HG03135 (cell line): Measurements from ENCODE around the gene ETV6.
"Not testable (repeated sequence)": the region's sequence is repeated elsewhere in the genome, so short reads cannot be mapped to it uniquely, and the experiment has no call there.

Experiments
- ATAC-seq: cut with Tn5 transposase; IDR thresholded peaks from one replicate; pipeline ENCODE4 v1.9.1; 2021; ENCODE audit warnings: mild to moderate bottlenecking, moderate library complexity; ENCODE audit not compliant: unreplicated experiment

Gene ETV6

GRCh38 chr12:11666131-11667050, 16.9 kb downstream of the ETV6 start:
- no peak for ATAC-seq

DNA sequence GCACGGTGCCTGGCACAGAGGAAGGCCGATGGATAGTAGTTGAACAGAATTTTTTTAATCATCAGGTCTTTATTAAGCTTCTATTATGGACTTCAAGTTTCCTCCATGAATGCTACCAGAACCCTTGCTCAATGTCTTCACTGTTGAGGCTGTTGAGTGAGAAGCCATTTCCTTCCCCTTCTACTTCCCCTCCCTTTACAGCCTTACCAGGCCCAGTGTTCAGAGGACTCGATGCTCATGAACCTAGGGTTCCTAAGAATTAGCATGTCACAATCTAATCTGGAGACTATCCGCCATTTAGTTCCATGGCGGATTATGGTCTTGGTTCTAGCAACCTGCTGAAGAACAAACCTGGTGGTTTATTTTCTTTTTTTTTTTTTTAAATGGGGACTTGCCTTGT, 17.7 kb downstream of the ETV6 start:
- no peak for ATAC-seq

DNA sequence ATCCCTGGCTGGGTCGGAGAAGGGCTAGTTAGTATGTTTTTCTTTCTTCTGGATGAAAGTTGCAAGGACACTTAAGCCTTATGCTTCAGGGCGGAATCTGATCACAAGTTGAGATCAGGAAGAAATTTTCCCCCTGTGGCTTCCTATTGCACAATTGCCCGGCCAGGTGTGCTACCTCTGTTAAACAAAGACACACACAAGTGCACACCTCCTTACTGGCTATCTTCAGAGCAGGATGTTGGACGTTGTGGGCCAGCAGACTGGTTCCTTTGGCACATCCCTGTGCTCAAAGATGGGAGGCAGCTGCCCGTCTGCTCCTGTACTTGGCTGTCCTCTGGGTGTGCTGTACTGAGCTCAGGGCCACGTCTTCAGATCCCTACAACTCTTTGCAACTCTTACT, 19.1 kb downstream of the ETV6 start:
- no peak for ATAC-seq

DNA sequence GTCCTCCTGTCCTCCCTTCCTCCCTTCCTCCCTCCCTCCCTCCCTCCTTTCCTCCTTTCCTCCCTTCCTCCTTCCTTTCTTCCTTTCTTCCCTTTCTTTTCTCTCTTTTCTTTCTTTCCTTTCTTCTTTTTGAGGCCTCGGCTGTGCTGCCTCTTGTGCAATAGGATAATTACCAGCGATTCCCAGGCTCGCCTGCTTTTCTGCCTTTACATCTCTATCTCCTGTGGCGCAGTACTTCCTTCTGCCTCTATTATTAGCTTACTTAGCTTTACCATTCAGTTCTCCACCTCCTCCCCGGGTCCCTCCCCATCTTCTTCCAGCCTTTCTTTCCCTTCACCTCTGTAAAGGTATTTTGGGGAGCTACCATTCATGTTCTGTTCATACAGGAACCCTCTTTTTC, 19.9 kb downstream of the ETV6 start:
- no peak for ATAC-seq

DNA sequence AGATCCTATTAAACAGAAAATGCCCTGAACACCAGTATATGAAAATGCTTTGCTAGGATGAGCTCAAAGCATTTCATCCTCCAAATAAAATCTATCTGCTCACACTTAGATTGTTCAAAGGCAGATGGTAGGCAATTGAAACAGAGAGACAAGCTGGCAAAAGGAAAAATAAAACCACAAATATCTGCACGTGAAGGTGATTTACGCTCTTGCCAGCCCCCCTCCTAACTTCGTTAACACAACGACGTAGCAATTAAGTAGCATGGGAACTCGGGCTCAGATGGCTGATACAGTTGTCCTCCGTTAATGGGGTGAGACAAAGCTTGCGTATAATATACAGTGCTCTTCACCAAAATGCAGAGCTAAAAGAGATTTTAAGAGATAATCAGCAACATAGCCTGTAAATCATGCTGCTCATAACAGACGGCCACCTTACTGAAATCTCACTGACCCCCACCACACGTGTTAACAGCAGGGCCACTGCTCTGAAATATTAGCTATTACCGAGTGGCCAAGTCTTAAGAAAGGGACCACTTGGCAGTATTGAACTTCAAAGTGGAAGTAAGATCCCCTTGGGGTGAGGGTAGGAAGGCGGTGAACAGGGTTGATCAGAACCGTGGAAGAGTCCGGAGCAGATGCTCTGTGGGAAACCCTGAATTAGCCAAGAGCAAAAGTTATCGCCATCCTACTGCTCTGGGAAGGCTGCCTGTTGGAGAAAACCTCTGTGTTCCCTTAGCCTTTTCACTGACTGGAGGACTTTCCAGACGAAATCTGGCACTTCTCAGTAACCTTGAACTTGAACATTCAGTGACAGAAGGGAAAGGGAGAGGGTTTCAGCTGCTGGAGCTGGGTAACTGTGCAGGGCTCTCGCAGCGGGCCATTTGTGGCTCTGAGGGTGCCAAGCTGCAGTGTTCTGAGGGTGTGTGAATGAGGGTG, 23.1 kb downstream of the ETV6 start:
- no peak for ATAC-seq

DNA sequence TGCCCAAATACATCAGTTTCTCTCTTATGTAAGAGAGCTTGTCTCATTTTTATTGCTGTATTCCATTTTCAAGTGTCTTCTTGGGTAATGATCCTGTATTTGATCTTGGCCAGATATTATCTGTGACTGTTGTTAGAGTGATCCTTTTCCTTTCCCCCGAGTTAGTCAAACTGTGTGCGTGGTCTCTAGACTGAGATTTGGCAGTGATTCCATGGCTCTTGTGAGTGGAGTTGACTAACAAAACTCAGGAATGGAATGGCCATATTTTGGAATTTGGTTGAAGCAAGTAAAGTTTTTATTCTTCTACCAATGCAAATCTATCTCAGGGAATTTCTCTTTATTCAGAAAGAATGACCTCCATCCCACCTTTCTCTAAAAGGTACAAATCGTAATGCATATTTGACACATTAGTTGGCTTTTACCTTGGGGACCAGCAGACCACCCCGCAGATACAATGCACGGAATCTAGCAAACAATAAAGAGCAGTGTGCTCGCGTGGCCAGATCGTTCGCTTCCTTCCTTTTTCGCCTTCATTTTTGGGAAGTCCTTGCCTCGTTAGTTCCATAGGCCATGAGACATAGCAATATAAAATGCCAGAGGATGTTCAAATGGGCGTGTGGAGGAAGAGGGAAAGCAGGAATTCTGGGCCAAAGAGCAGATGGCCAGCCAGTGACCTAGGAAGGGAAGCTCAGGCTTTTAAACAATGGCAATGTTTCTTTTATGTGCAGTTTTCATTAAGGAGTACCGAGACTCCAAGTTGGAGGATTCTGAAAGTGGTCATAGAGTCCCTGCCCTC, 24.4 kb downstream of the ETV6 start:
- no peak for ATAC-seq

DNA sequence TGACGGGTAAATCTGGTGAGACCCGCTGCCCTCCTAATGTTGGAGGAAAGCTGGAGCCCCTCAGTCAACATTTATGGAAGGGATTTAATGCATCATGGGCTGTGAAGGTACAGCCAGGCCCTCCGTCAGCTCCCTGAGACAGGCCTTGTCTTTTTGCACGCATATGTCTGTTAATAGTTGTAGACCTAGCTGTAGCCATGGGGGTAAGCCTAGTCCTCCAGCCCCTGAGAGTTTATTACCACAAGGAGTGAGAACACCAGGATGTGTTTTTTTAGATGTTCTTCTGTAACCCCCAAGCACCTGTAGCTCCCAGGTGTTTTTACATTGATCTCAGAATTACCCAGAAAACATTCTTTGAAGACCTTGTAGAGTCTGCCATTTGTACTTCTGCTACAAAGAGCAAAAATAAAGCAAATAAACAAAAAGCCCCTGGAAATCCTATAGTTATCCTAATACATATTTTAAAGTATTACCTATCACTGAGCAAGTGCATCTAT, 25.5 kb downstream of the ETV6 start:
- no peak for ATAC-seq

DNA sequence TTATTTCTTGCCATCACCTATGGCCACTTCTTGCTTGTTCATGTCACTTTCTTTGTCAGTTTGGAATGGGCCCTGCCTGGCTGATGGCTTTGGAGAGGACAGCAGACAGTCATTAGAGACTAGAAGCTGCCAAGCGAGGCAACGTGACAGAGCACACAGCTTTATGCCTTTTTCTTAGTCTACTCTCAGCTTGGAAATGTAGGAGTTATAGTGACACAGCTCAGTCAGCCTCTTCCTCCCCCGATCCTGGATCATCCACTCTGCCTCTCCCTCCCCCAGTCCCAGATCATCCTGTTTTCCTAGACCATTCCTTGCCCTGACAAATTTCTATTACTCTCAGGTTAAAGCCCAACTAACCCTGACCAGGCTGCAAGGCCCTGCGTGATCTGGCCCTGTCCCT, 26.6 kb downstream of the ETV6 start:
- no peak for ATAC-seq

DNA sequence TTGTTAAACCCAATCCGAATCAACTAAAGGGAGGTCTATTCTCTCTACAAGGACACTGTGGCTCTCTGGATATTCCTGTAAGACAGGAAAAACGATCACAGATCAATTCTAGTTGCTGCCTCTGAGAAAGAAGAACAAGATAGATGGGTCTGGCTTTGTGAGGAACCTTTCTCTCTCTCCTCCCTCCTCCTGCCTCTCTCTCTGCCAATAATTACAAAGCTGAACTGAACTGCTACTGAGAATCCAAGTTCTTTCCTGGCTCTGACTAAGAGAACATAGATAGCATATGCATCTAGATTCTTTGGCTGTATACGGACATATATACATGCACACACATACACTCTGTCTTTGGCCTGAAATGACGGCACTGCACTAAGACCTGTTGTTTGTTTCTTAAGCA, 27.6 kb downstream of the ETV6 start:
- no peak for ATAC-seq

GRCh38 chr12:11677752-11678151, 28.3 kb downstream of the ETV6 start:
- no peak for ATAC-seq

GRCh38 chr12:11678781-11679180, 29.3 kb downstream of the ETV6 start:
- no peak for ATAC-seq

GRCh38 chr12:11681207-11681606, 31.7 kb downstream of the ETV6 start:
- ATAC-seq = no peak

DNA sequence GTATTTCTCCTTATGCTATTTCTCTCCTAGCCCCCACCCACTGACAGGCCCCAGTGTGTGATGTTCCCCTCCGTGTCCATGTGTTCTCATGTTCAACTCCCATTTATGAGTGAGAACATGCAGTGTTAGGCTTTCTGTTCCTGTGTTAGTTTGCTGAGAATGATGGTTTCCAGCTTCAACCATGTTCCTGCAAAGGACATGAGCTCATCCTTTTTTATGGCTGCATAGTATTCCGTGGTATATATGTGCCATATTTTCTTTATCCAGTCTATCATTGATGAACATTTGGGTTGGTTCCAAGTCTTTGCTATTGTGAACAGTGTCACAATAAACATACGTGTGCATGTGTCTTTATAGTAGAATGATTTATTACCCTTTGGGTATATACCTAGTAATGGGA, 32.2 kb downstream of the ETV6 start:
- not testable (repeated sequence) for ATAC-seq

GRCh38 chr12:11684393-11684792, 34.9 kb downstream of the ETV6 start:
- no peak for ATAC-seq

DNA sequence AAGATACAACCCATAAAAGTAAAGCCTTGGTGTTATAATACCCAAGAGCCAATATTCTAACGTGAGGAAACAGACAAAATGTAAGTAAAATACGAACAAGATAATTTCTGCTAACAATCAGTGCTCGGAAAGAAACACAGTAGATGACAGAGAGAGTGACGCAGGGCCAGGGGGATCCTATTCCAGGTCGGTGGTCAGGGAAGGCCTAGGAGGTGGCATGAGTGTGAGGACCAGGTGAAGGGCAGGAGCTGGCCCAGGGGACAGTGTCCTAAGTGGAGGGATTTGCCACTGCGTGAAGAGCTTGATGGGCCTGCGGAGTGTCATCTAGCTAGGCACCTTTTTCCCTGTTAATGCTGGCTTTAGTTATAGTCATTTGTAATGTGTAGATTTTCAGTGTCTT, 35.3 kb downstream of the ETV6 start:
- ATAC-seq = no peak

GRCh38 chr12:11685316-11685715, 35.8 kb downstream of the ETV6 start:
- ATAC-seq = no peak

DNA sequence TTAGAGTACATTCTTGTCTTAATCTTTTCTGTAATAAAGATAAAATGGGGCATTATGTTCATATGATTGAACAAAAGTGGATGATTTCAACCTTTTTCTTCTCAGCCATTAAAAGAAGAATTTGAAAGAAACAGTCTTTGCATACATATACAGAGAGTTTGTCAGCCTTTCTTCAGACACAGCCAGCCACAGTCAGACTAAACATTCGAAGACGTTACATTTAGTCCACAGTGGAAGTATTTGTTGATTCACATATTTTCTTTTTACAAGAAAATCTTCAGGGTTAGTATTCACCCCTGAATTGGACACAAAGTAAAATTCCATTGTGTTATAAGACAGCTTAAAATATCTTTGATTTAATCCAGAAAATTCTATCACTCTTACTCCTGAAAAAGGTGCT, 36.2 kb downstream of the ETV6 start:
- ATAC-seq = no peak

DNA sequence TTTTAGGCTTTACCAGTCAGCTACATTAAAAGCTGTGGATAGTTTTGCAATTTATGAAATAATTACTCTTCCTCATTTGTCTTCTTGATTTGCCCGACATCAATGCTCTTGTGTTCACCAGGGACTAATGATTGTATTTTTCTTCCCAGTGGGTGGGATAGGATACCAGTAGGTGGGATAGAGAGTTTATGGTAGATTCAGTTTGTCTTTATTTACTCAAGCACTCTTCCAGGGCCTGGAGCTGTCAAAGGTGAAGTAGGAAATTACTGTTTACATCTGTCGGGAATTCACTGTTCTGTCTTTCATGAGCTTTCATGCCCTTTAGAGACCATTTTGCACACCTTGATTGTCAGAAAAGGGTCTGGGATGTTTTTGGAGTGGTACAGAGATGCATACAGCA, 36.6 kb downstream of the ETV6 start:
- no peak for ATAC-seq

- no peak for ATAC-seq
Measured at GRCh38 chr12:11687528-11687927, 38.1 kb downstream of the ETV6 start.

DNA sequence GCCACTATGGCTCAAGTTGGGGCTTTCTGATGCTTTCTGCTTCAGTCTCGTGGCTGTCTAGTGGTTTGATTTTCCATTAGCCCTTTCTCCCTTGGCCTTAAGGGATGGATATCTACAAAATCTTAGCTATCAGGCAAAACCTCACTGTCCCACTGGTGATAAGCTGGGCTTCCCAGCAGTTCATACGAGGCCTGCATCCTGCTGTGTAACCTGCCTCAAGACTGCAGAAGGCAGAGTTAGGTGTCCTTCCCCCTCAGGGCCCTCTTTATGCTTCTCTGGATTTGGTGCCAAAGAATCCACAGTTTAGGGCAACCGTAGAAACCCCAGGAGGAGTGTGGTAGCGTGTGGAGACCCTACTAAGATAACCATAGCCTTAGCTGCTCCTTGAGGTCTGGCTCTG, 38.9 kb downstream of the ETV6 start:
- no peak for ATAC-seq

DNA sequence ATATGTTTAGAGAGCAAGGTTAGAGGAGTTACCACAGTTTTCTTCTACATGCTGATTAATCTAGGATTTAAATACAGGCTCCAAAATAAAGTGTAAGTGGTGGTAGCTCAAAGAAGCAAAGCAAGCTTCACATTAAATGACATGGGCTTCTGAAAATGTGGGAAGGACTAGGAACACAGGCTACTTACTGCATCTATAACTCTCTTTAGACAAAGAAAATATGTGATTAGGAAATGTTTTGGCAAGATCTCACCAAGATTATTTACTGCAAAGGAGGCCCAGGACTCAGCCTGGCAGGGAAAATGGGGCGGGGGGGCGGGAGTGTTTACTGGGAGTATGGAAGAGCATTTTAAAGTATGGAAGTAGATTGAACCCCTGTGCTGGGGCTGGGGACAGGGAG, 39.4 kb downstream of the ETV6 start:
- ATAC-seq = no peak
